H1 (cell line): ENCODE results near the gene SLC23A2. TPM values are rescaled to one million over a fixed set of nuclear protein-coding genes. Genes with fewer than 3 reads are reported as not detected.

Experiments used
- CTBP2 ChIP-seq: IDR thresholded peaks from 2 replicates; pipeline ENCODE4 v1.7.0; 2011; ENCODE audit warnings: borderline replicate concordance, mild to moderate bottlenecking, moderate library complexity, mixed read lengths, low read length; ENCODE audit not compliant: insufficient read depth, insufficient read length
- FOSL1 ChIP-seq: IDR thresholded peaks from 2 replicates; pipeline ENCODE4 v1.6.1; 2011; ENCODE audit warnings: mild to moderate bottlenecking, low read depth, low read length, moderate library complexity; ENCODE audit not compliant: insufficient read depth
- GABPA ChIP-seq: IDR thresholded peaks from 2 replicates; pipeline ENCODE4 v1.6.1; 2011; ENCODE audit warnings: mild to moderate bottlenecking, low read length, moderate library complexity, borderline replicate concordance; ENCODE audit not compliant: insufficient read depth
- GTF2F1 ChIP-seq: IDR thresholded peaks from 2 replicates; pipeline ENCODE4 v1.6.1; 2012; ENCODE audit warnings: low read depth, low read length, improper control_type of control experiment, borderline replicate concordance
- KDM5A ChIP-seq: fragments of 200-600 bp; IDR thresholded peaks from 2 replicates; pipeline ENCODE4 v1.7.1; 2012; ENCODE audit warnings: mild to moderate bottlenecking, low read length, inconsistent platforms, mixed read lengths
- POLR2AphosphoS5 ChIP-seq: IDR thresholded peaks from 2 replicates; pipeline ENCODE4 v1.6.1; 2011; ENCODE audit warnings: low read depth, low read length
- SIN3A ChIP-seq, 2 experiments: IDR thresholded peaks in 1 of 2; conservative IDR thresholded peaks in 1 of 2; 2 replicates each; pipeline ENCODE4 v1.6.1; 2011 to 2012; ENCODE audit warnings: low read length in 2 of 2, improper control_type of control experiment in 1 of 2, low read depth in 1 of 2, mild to moderate bottlenecking in 1 of 2
- SP1 ChIP-seq: IDR thresholded peaks from 2 replicates; pipeline ENCODE4 v1.6.1; 2011; ENCODE audit warnings: low read depth, low read length
- SRF ChIP-seq: IDR thresholded peaks from 2 replicates; pipeline ENCODE4 v1.6.1; 2011; ENCODE audit warnings: mild to moderate bottlenecking, low read depth, low read length, moderate library complexity
- TAF1 ChIP-seq: IDR thresholded peaks from 2 replicates; pipeline ENCODE4 v1.6.1; 2011; ENCODE audit warnings: mild to moderate bottlenecking, low read depth, low read length
- polyA plus RNA-seq, 7 experiments: library from polyadenylated mRNA; depleted of rRNA in 3 of 7; stranded (reverse) in 5 of 7; unstranded in 2 of 7; fragments of >200 nt in 5 of 7; fragments of 200-250 nt in 2 of 7; gene quantifications; 1 replicate in 5 of 7; 2 replicates in 1 of 7; 4 replicates in 1 of 7; pipeline versions ENCODE4 v1.2.1 to v1.2.3, GENCODE V29; 2011 to 2013; ENCODE audit warnings: missing spikeins in 2 of 7, mixed read lengths in 2 of 7
- total RNA-seq: library from RNA; stranded (reverse); fragmentation: NEBNext Ultra II Directional; extraction: Animal tissue kit (Norgen Biotek cat#: 25700); gene quantifications from 2 replicates; pipeline ENCODE4 v1.2.1, GENCODE V29; 2021
- TF ChIP-seq, protein P1 (sequence below): fragments of 300-600 bp; sonication (generic); IDR thresholded peaks from 2 replicates; pipeline ENCODE4 v1.7.1; 2012; ENCODE audit warnings: low read length, moderate library complexity, mild to moderate bottlenecking, inconsistent platforms; ENCODE audit not compliant: insufficient replicate concordance
- TF ChIP-seq, protein P2 (sequence below): IDR thresholded peaks from 2 replicates; pipeline ENCODE4 v1.6.1; 2012; ENCODE audit warnings: inconsistent platforms

SLC23A2 gene
- total and polyA plus RNA-seq, 2 of the 8 experiments (the other 6 are each of a cell fraction or from before 2014, with no cell fraction given) = 17.0 to 18.6 TPM

DNA sequence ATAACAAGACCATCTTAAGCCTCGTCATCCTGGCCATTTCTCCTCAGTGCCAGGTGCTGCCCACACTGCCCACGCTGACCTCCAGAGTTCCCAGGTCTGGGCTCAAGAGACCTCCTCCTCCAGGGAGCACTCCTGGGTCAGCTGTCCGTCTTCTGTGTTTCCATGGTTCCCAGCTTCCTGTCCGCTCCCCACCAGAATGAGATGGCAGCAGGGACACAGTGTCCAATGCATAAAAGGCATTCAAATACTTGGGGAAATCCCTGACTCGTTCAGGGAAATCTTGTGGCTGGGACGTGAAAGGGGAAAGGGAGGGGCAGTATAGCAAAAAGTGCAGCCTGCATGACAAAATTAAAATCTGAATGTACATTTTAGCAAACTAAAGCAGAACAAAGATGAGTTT, 54.3 kb downstream of the SLC23A2 start (continued):
- TF ChIP-seq, protein P1, sequence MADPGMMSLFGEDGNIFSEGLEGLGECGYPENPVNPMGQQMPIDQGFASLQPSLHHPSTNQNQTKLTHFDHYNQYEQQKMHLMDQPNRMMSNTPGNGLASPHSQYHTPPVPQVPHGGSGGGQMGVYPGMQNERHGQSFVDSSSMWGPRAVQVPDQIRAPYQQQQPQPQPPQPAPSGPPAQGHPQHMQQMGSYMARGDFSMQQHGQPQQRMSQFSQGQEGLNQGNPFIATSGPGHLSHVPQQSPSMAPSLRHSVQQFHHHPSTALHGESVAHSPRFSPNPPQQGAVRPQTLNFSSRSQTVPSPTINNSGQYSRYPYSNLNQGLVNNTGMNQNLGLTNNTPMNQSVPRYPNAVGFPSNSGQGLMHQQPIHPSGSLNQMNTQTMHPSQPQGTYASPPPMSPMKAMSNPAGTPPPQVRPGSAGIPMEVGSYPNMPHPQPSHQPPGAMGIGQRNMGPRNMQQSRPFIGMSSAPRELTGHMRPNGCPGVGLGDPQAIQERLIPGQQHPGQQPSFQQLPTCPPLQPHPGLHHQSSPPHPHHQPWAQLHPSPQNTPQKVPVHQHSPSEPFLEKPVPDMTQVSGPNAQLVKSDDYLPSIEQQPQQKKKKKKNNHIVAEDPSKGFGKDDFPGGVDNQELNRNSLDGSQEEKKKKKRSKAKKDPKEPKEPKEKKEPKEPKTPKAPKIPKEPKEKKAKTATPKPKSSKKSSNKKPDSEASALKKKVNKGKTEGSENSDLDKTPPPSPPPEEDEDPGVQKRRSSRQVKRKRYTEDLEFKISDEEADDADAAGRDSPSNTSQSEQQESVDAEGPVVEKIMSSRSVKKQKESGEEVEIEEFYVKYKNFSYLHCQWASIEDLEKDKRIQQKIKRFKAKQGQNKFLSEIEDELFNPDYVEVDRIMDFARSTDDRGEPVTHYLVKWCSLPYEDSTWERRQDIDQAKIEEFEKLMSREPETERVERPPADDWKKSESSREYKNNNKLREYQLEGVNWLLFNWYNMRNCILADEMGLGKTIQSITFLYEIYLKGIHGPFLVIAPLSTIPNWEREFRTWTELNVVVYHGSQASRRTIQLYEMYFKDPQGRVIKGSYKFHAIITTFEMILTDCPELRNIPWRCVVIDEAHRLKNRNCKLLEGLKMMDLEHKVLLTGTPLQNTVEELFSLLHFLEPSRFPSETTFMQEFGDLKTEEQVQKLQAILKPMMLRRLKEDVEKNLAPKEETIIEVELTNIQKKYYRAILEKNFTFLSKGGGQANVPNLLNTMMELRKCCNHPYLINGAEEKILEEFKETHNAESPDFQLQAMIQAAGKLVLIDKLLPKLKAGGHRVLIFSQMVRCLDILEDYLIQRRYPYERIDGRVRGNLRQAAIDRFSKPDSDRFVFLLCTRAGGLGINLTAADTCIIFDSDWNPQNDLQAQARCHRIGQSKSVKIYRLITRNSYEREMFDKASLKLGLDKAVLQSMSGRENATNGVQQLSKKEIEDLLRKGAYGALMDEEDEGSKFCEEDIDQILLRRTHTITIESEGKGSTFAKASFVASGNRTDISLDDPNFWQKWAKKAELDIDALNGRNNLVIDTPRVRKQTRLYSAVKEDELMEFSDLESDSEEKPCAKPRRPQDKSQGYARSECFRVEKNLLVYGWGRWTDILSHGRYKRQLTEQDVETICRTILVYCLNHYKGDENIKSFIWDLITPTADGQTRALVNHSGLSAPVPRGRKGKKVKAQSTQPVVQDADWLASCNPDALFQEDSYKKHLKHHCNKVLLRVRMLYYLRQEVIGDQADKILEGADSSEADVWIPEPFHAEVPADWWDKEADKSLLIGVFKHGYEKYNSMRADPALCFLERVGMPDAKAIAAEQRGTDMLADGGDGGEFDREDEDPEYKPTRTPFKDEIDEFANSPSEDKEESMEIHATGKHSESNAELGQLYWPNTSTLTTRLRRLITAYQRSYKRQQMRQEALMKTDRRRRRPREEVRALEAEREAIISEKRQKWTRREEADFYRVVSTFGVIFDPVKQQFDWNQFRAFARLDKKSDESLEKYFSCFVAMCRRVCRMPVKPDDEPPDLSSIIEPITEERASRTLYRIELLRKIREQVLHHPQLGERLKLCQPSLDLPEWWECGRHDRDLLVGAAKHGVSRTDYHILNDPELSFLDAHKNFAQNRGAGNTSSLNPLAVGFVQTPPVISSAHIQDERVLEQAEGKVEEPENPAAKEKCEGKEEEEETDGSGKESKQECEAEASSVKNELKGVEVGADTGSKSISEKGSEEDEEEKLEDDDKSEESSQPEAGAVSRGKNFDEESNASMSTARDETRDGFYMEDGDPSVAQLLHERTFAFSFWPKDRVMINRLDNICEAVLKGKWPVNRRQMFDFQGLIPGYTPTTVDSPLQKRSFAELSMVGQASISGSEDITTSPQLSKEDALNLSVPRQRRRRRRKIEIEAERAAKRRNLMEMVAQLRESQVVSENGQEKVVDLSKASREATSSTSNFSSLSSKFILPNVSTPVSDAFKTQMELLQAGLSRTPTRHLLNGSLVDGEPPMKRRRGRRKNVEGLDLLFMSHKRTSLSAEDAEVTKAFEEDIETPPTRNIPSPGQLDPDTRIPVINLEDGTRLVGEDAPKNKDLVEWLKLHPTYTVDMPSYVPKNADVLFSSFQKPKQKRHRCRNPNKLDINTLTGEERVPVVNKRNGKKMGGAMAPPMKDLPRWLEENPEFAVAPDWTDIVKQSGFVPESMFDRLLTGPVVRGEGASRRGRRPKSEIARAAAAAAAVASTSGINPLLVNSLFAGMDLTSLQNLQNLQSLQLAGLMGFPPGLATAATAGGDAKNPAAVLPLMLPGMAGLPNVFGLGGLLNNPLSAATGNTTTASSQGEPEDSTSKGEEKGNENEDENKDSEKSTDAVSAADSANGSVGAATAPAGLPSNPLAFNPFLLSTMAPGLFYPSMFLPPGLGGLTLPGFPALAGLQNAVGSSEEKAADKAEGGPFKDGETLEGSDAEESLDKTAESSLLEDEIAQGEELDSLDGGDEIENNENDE = no peak
- TF ChIP-seq SIN3A (conservative IDR thresholded peaks at IDR 0.05 in 1 of 2, IDR thresholded peaks at IDR 0.05 in 1 of 2; ENCODE audit: low read depth in 1 of 2, low read length in 2 of 2) (no peak), POLR2AphosphoS5 (no peak), CTBP2 (no peak), GABPA (no peak), SRF (no peak), KDM5A (no peak), SP1 (no peak), GTF2F1 (no peak), FOSL1 (no peak), TAF1 (no peak)
- TF ChIP-seq, protein P2, sequence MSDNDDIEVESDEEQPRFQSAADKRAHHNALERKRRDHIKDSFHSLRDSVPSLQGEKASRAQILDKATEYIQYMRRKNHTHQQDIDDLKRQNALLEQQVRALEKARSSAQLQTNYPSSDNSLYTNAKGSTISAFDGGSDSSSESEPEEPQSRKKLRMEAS = no peak
